Thyroid gland (tissue), 4 donors: ENCODE data around the gene DOCK2. TPM values are rescaled to one million over a fixed set of nuclear protein-coding genes. Genes with fewer than 3 reads are reported as not detected.
"Not testable (repeated sequence)": the region's sequence is repeated elsewhere in the genome, so short reads cannot be mapped to it uniquely, and the experiment has no call there.

Experiments
- DNase-seq, 2 donors: peaks; one replicate each; pipeline ENCODE4 v3.0.0-alpha.2; 2019
- H3K27ac ChIP-seq, 3 donors: fragments of 200-600 bp; sonication (generic); 1 replicate in 2 of 3; 2 replicates in 1 of 3; pipeline ENCODE4 v1.5.1; 2016 to 2019; ENCODE audit warnings: mild to moderate bottlenecking in 1 of 3, moderate library complexity in 1 of 3
- H3K27me3 ChIP-seq: fragments of 200-600 bp; sonication (generic); one replicate; pipeline ENCODE4 v1.5.1; 2019
- H3K36me3 ChIP-seq, 2 donors: fragments of 200-600 bp; sonication (generic); one replicate each; pipeline ENCODE4 v1.5.1; 2016 to 2019
- H3K4me1 ChIP-seq, 2 donors: fragments of 200-600 bp; sonication (generic); one replicate each; pipeline ENCODE4 v1.5.1; 2017 to 2019
- H3K4me3 ChIP-seq, 3 donors: fragments of 200-600 bp; sonication (generic); replicated peaks in 1 of 3; 1 replicate in 2 of 3; 2 replicates in 1 of 3; pipeline ENCODE4 v1.5.1; 2016; ENCODE audit warnings: mild to moderate bottlenecking in 1 of 3
- H3K9me3 ChIP-seq: fragments of 200-600 bp; sonication (generic); one replicate; pipeline ENCODE4 v1.5.1; 2017
- CTCF ChIP-seq, 6 experiments: fragments of 200-600 bp in 3 of 6; fragments of 450-650 bp in 3 of 6; sonication (generic) in 3 of 6; IDR thresholded peaks; one replicate each; pipeline ENCODE4 v1.5.1; 2016 to 2019; ENCODE audit warnings: antibody characterized with exemption in 6 of 6, mild to moderate bottlenecking in 2 of 6, inconsistent platforms in 1 of 6, moderate library complexity in 1 of 6
- POLR2A ChIP-seq, 2 donors: fragments of 450-650 bp; IDR thresholded peaks; one replicate each; pipeline ENCODE4 v1.6.1; 2017; ENCODE audit warnings: antibody characterized with exemption in 2 of 2, mild to moderate bottlenecking in 2 of 2, moderate library complexity in 1 of 2
- WGBS, 2 donors: methylation state at CpG; one replicate each; pipeline ENCODE4 v1.1.5; 2017; 5-methylcytosine and 5-hydroxymethylcytosine counted together
- intact Hi-C: fragments of 100-400 bp; cut with DNase I; formaldehyde crosslinking; loops from one replicate; pipeline ENCODE4 v1.15.1; 2023
- total RNA-seq, 4 donors: library from RNA; depleted of rRNA; stranded (reverse); fragments of >200 nt; gene quantifications; one replicate each; pipeline ENCODE4 v1.2.3, GENCODE V29; 2016

The DOCK2 gene
- total RNA-seq, 4 donors from 2014 or later = 4.3 to 14.1 (median 8.6) TPM

DNA sequence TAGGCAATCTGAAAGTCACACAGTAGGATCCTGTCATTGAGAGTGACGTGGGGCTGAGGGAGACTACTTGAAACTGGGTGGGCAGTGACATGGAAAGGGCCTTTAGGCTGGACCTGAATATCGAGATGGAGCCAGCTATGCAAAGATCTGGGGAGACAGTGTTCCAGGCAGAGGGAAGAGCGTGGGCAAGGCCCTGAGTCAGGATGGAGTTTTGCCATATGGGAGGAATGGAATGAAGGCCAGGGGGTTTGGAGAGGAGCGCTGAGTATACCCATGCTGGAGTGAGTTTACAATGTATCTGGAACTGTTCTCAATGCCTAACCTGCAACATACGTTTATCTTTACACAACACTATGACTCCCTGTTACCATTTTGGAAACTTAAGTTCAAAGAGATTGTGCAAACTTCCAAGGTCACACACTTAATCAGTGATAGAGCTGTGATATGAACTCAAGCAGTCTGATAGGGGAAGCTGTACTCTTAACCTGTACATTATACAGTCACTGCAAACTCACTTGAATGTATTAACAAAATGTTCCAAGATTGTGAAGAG lies 309.7 kb downstream of the DOCK2 start:
- Histone ChIP-seq H3K27ac (no peak overlapping the region), H3K9me3 (no peaks in the 10 kb centered on the region), H3K4me3 (no peak overlapping the region), H3K27me3 (no peaks in the 10 kb centered on the region), H3K36me3 (no peaks in the 10 kb centered on the region), H3K4me1 (no peaks in the 10 kb centered on the region)
- WGBS, 2 donors = 94 to 99% methylated on average over 5 of the region's 5 CpGs
- no peak for TF ChIP-seq CTCF (IDR thresholded peaks at IDR 0.05)
- no peak for TF ChIP-seq POLR2A (IDR thresholded peaks at IDR 0.05)
- no peak for DNase-seq
- intact Hi-C loops = no loop called here

DNA sequence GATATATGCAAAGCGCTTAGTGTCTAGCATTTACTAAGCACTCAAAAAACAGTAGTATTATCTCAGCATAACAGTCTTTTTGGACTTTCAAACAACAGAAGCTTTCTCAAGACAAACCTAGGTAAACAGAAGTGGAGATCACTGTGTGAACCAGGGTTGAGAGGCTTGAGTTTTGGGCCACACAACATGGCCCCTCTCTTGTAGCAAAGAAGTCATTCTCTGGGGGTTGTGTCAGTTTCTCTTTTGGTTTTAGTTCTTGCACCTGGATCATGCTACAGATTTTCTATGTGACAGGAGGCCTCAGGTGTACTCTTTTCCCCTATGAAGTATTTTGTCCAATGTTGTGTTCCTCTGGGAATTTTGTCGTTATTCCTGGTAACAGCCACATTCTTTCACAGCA lies 313.3 kb downstream of the DOCK2 start:
- intact Hi-C loops = no loop called here
- Histone ChIP-seq H3K27ac (no peak overlapping the region), H3K4me1 (peaks cover 0 to 7% of the 10 kb centered on the region in 2 donors), H3K27me3 (no peaks in the 10 kb centered on the region), H3K9me3 (no peaks in the 10 kb centered on the region), H3K4me3 (no peak overlapping the region), H3K36me3 (no peaks in the 10 kb centered on the region)
- WGBS, 2 donors = 91 to 96% methylated on average over 2 of the region's 2 CpGs
- no peak for DNase-seq
- TF ChIP-seq CTCF (IDR thresholded peaks at IDR 0.05) (no peak), POLR2A (IDR thresholded peaks at IDR 0.05) (no peak)

- 89 to 96% methylated on average over 4 of the region's 4 CpGs for WGBS, 2 donors
- intact Hi-C loops, DNase-seq, H3K27me3 ChIP-seq, H3K27ac ChIP-seq, H3K9me3 ChIP-seq, H3K4me3 ChIP-seq, H3K36me3 ChIP-seq: not testable (repeated sequence)
- peaks cover 0 to 24% of the 10 kb centered on the region in 2 donors for H3K4me1 ChIP-seq
Observed at GRCh38 chr5:169953196-169953595, 316.1 kb downstream of the DOCK2 start.

DNA sequence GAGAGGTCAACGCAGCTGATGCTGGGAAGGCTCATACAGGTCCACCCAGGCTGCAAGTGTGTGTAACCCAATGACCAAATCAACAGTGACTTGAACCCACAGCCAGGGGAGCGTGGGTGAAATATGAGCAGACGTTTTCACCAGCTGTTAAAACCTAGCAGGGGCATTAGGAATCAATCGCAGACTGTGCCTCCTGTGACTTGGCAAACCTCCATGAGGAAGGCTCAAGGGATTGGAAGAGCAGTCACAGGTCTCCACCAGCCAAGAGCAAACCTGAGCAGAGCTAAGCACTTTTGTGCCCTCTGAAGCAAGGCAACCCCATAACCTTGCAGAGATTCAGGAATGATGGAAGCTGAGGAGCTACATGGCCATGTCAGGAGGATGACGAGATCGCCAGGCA lies 317.7 kb downstream of the DOCK2 start:
- H3K4me1 ChIP-seq = peaks cover 0 to 24% of the 10 kb centered on the region in 2 donors
- peak; percentile 61 to 64 for DNase-seq
- no peak overlapping the region for H3K27ac ChIP-seq
- H3K4me3 ChIP-seq = no peak overlapping the region
- H3K36me3 ChIP-seq = no peaks in the 10 kb centered on the region
- TF ChIP-seq CTCF (IDR thresholded peaks at IDR 0.05) = no peak
- H3K9me3 ChIP-seq = no peaks in the 10 kb centered on the region
- intact Hi-C loops = no loop called here
- 39 to 44% methylated on average over 6 of the region's 6 CpGs for whole genome bisulfite sequencing, 2 donors
- H3K27me3 ChIP-seq = no peaks in the 10 kb centered on the region

DNA sequence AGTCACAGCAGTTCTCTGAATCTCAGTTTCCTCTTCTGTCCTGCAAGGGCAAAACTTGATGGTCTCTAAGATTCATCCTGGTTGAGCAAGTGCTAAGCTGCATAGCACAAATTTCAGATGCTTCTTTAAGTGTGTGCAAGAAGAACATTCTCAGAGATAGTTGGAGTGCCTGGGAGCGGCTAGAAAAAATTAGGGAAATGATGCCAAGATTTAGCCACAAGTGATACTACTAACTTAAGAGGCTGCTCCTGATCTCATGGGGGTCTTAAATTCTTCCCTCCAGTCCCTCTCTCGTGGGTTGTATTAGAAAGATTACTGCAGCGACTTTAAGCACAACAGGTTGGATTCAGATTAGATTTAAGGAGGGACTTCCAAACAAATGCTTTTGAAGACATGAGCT lies 319.1 kb downstream of the DOCK2 start:
- Histone ChIP-seq H3K4me1 (peaks cover 0 to 24% of the 10 kb centered on the region in 2 donors), H3K4me3 (no peak overlapping the region), H3K9me3 (no peaks in the 10 kb centered on the region), H3K36me3 (no peaks in the 10 kb centered on the region), H3K27me3 (no peaks in the 10 kb centered on the region), H3K27ac (no peak overlapping the region)
- WGBS, 2 donors = 39 to 59% methylated on average over 3 of the region's 3 CpGs
- no peak for DNase-seq
- TF ChIP-seq CTCF (IDR thresholded peaks at IDR 0.05) (no peak), POLR2A (IDR thresholded peaks at IDR 0.05) (no peak)
- intact Hi-C loops = no loop called here

GRCh38 chr5:169956756-169957155 lies 319.7 kb downstream of the DOCK2 start:
- Histone ChIP-seq H3K36me3 (no peaks in the 10 kb centered on the region), H3K27me3 (no peaks in the 10 kb centered on the region), H3K4me1 (peaks cover 0 to 24% of the 10 kb centered on the region in 2 donors), H3K4me3 (no peak overlapping the region), H3K27ac (no peak overlapping the region), H3K9me3 (no peaks in the 10 kb centered on the region)
- intact Hi-C loops = no loop called here
- TF ChIP-seq CTCF (IDR thresholded peaks at IDR 0.05) (no peak), POLR2A (IDR thresholded peaks at IDR 0.05) (no peak)
- DNase-seq = no peak
